HTERT RPE-1 (cell line): Measurements from ENCODE around the gene ZFYVE21.

Experiments used
- in situ Hi-C: fragments of 300-500 bp; cut with MboI; formaldehyde crosslinking; loops from 4 replicates; pipeline ENCODE4 v1.14.3; 2020; ENCODE audit warnings: low sequenced_read_pairs

Gene ZFYVE21

GRCh38 chr14:103715052-103716000, at the start of gene ZFYVE21, which contains the start of gene XRCC3:
Gene ZFYVE21, plus strand, starts transcription at chr14:103715810. Its CDS starts 32 bp downstream, at chr14:103715842.
Gene XRCC3, minus strand, starts transcription at chr14:103715451. Its CDS starts 4,364 bp downstream, at chr14:103711087.
- in situ Hi-C loops, result no loop called here

GRCh38 chr14:103667671-103668070, 47.9 kb upstream of the ZFYVE21 start:
- in situ Hi-C loops, result no loop called here

DNA sequence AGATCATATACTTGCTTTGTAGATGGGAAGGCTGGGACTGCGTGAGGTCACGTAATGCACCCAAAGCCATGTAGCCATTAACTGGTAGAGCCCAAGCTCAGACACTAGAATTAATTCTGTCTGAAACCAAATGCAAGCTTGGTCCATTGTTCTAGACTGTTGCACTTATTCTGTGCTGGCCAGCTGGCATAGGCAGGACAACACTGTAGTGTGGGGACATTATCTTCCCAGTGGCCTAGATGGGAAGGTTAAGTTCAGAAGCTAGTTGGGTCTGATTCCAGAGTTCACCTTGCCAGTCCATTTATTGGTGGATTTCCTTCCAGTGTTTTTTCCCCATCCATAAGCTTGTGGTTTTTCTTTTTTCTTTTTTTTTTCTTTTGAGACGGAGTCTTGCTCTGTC, 47.5 kb upstream of the ZFYVE21 start:
- in situ Hi-C loops, result no loop called here

- in situ Hi-C loops, result no loop called here
These were observed 46.2 kb upstream of the ZFYVE21 start for GRCh38 chr14:103669370-103669769.

- in situ Hi-C loops, result no loop called here
These were observed 43.7 kb upstream of the ZFYVE21 start for GRCh38 chr14:103671911-103672310.

GRCh38 chr14:103675957-103676356, 39.7 kb upstream of the ZFYVE21 start:
- in situ Hi-C loops, result no loop called here

DNA sequence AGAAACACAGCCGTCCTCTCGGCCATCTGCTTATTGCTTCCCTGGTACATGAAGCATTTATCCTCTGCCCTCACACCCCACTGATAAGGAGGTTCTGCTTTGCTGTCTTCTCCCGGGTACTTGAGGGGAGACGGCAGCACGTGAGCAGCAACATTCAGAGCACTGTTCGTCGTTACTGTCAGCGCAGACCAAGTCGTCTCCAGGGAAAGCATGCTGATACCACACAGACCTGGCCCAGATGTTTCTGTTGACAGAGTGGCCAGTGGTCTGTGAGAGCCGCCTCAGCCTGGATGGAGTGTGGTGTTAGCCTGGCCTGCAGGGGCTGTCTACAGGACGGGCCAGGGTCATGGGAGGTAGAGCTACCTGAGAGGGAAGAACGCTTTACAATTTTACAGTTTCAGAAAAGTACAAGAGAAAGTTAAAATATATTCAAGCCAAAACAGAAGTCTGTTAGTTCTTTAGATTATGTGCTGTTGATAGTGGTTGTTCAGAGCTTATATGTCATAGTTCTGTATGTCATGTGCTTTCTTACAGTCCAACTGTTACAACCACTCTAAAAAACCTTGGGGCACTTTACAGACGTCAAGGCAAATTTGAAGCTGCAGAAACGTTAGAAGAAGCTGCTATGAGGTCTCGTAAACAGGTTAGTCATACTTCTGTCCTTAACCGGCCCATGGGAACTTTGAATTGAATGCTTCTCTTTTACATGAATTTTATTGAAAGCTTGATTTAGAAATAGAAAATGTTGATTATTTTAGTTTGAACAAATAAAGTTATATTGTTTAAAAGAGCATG, 38.5 kb upstream of the ZFYVE21 start:
- in situ Hi-C loops, result no loop called here

- in situ Hi-C loops, result no loop called here
These were observed 36.3 kb upstream of the ZFYVE21 start for GRCh38 chr14:103679351-103679750.

DNA sequence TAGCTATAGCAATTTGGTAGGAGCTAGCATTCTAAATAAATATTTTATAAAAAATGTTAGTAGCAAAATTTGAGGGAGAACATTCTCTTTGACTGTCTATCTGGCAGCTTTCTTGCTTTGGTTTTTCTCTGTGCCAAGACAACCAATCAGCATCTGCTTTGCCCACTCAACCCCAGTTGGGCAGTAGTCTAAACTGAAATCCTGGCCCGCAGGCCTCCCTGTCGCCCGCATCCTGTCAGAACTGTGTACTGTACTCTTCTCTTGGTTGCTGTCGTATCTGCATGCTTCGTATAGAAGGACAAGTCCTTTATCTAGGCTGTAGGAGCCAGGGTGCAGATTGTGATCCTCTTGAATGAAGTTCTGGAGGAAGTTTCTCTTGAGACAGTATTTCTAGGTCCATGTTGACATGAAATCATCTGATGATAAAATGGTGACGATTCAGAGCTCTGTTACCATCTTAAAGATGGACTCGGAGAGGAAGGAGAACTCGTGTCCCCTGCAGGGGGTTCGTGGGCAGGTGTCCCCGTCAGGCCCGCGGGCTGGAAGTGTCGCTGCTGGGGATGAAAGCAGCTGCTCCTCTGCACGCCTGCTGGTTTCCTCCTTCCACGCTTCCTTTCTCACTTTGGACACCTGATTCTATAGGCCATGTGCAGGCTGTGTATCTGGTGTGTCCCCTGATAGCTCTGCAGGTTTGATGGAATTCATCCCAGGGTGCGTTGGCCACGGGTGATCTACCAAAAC, 34.9 kb upstream of the ZFYVE21 start:
- in situ Hi-C loops, result no loop called here

- in situ Hi-C loops, result no loop called here
These were observed 32.5 kb upstream of the ZFYVE21 start for GRCh38 chr14:103683139-103683538.

DNA sequence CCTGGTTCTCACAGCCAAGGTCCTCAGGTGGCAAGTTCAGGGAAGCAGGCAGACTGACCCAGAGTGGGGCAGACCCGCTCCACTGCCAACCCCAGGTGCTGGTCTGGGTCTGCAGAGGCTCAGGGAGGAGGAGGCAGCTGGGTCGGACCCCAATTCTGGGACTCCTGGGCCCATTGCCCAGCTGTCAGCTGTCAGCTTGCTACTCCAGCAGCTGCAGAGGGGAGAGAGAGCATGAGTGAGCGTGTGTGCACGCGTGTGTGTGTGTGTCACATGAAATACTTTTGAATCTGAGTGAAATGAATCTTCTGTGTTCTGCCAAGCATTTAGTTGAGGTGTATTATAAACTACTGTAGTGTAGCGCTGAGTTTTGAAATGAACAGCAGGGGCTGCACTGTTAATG, 31.1 kb upstream of the ZFYVE21 start:
- in situ Hi-C loops, result no loop called here

GRCh38 chr14:103684871-103685270, 30.7 kb upstream of the ZFYVE21 start:
- in situ Hi-C loops, result no loop called here

GRCh38 chr14:103685276-103686211, 30.1 kb upstream of the ZFYVE21 start:
- in situ Hi-C loops, result no loop called here

DNA sequence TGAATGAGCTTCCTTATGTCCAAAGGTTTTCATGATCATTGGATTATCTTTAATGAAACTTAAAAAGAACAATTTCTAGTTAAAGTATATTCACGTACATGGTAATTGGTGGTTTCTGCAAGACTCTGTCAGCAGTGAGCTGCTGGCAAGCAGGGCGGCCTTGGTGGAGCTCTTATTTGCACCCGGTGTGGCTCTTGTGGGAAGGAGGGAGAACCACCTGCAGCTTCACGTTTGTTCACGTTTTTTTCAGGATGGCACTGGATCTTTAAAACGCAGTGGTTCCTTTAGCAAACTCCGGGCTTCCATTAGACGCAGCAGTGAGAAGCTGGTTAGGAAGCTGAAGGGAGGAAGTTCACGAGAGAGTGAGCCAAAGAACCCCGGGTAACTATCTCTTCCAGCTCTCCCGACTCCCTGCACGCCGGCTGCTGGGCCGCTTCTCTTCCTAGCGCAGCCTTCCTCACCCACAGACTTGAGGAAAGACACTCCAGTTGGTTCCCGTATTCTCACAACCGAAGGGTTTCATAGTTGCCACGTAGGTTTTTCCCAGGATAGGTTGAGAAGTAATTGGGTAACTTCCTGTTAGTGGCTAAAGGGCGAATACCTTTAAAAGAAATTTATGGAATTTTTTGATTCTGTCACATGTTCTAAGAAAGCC, 28.7 kb upstream of the ZFYVE21 start:
- in situ Hi-C loops, result no loop called here

DNA sequence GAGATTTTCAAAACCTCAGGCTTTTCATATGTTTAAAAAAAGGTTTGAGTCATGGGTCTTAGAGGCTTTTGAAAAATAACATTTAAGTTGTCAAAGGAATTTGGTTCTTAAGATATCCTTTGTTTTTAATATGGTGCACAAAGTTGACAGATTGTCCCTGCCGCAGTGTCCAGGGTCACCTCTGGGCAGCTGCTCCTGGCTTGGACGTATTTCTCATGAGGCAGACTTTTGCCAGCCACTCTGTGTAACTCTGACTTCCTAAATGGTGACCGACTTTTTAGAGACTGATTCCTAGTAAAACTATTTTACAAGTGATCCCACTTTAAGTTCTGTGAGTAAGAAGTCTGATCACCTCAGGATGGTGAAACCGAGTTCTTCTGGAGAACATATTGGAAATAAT, 27.9 kb upstream of the ZFYVE21 start:
- in situ Hi-C loops, result no loop called here

DNA sequence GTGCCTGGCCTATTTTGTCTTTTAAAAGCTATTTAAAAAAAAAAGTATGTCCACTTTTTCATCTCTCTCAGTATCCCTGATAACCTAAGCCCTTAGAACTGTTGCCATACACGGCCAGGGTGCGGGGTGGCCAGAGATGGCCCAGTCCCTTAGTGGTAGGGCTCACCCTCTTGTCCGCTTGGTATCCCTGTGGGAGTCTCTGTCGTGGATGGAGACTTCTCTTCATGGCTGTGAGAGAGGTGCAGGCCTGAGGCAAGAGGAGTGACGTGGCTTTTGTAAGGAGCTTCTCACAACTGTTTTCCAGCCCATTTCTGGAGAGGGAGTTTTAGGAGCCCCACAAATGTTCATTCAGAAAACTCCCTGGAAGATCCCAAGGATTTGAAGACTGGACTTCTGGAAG, 27.2 kb upstream of the ZFYVE21 start:
- in situ Hi-C loops, result no loop called here

- in situ Hi-C loops, result no loop called here
These were observed 26.4 kb upstream of the ZFYVE21 start for GRCh38 chr14:103688906-103689902.

DNA sequence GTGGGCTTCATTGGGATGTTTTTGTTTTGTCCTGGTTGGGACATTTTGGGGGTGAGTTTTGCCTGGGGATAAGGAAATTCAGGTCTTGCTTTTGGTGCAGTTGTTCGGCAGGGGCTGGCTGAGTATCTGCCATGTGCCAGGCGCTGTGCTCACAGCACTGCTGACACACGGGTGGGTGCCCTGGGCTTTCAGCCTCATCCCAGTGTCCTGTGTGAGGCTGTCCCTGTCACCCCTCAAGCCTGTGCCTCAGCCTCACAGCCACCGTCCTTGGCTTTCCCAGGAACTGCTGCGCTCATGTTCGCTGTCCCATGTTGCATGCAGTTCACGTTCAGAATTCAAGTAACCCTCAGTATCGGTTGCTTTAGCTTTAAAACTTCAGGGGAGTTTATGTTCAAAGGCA, 25.3 kb upstream of the ZFYVE21 start:
- in situ Hi-C loops, result no loop called here
